NCI-H446 treated with DMSO at 0.1 percent for 48 hours (cell line): ENCODE measurements around the gene TSSK3.

Experiments
- DNase-seq: peaks from one replicate; lab custom pipeline; 2025; lab: John Stamatoyannopoulos, UW

TSSK3 gene

GRCh38 chr1:32362474-32363313 lies at the start of gene TSSK3, which contains the start of gene FAM229A:
TSS of gene TSSK3 (plus strand) at chr1:32362539. CDS start at chr1:32362702, 163 bp downstream.
TSS of gene FAM229A (minus strand) at chr1:32362485. CDS start at chr1:32362091, 394 bp downstream.
- no peak for DNase-seq

- DNase-seq, result no peak
Observed at GRCh38 chr1:32316903-32317277, 45.4 kb upstream of the TSSK3 start.

GRCh38 chr1:32318127-32318869 lies 44.0 kb upstream of the TSSK3 start:
- no peak for DNase-seq

GRCh38 chr1:32321712-32322291 lies 40.5 kb upstream of the TSSK3 start:
- DNase-seq, result no peak

- DNase-seq, result no peak
Observed at GRCh38 chr1:32327204-32327603, 35.1 kb upstream of the TSSK3 start.

- DNase-seq, result no peak
Observed at GRCh38 chr1:32329931-32330466, 32.3 kb upstream of the TSSK3 start.

- no peak for DNase-seq
Observed at GRCh38 chr1:32330558-32331151, 31.7 kb upstream of the TSSK3 start.

GRCh38 chr1:32331549-32331948 lies 30.8 kb upstream of the TSSK3 start:
- no peak for DNase-seq

GRCh38 chr1:32332290-32333079 lies 29.9 kb upstream of the TSSK3 start:
- no peak for DNase-seq

- DNase-seq, result no peak
Observed at GRCh38 chr1:32333251-32333963, 28.9 kb upstream of the TSSK3 start.

- no peak for DNase-seq
Observed at GRCh38 chr1:32334274-32334861, 28.0 kb upstream of the TSSK3 start.

GRCh38 chr1:32334864-32335534 lies 27.3 kb upstream of the TSSK3 start:
- no peak for DNase-seq

GRCh38 chr1:32335535-32335789 lies 26.9 kb upstream of the TSSK3 start:
- no peak for DNase-seq

- peak; percentile 64 for DNase-seq
Observed at GRCh38 chr1:32335790-32336590, 26.3 kb upstream of the TSSK3 start, which contains the start of gene MARCKSL1. TSS of gene MARCKSL1 (minus strand) at chr1:32336233. CDS start at chr1:32336033, 200 bp downstream.

GRCh38 chr1:32336591-32336932 lies 25.8 kb upstream of the TSSK3 start:
- DNase-seq, result no peak

- DNase-seq, result no peak
Observed at GRCh38 chr1:32336963-32337675, 25.2 kb upstream of the TSSK3 start.

GRCh38 chr1:32337855-32338636 lies 24.3 kb upstream of the TSSK3 start:
- no peak for DNase-seq
